Astrocyte (in vitro differentiated cells and primary cell): ENCODE measurements around the gene RFTN1.

Experiments used
- EZH2 ChIP-seq: IDR thresholded peaks from 2 replicates; pipeline ENCODE4 v1.6.1; 2012; ENCODE audit warnings: mild to moderate bottlenecking, low read length, inconsistent platforms; ENCODE audit not compliant: insufficient read depth
- TF ChIP-seq, protein P1 (sequence below): IDR thresholded peaks from 2 replicates; pipeline ENCODE4 v1.5.1; 2011; ENCODE audit warnings: low read depth, mild to moderate bottlenecking, inconsistent platforms, low read length, moderate library complexity; ENCODE audit not compliant: insufficient read depth

DNA sequence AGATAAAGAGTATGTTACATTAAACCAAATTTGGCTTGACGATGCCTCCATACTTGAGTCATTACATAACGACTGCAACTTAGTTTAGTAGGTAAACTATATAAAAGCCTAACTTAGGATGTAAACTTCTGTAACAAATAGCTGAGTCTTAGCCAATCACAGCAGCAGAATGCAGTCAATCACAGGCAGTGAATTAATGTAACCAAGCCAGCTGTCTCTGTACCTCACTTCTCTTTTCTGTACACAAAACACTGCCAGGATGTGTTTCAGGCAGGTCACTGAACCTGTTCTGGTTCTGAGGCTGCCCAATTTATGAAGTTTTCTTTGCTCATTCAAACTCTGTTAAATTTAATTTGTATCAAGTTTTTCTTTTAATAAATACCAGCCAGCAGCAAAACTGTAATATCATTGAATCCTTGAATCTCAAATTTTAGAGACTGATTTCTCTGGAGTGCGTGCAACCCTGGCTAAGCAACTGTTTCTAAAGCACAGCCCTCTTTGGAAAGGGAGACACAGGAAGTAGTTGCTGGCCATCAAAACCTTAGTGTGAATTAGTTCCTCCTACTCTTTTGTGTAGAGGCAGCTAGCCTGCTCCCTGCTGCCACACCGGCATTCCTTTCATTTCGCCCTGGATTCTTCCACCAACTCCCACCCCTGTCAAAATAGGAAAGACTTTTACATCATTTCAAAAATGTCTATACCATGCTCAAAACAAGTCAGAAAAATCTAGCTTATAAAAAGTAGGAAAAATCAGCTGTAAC is 15.2 kb downstream of the RFTN1 start:
- TF ChIP-seq, protein P1, sequence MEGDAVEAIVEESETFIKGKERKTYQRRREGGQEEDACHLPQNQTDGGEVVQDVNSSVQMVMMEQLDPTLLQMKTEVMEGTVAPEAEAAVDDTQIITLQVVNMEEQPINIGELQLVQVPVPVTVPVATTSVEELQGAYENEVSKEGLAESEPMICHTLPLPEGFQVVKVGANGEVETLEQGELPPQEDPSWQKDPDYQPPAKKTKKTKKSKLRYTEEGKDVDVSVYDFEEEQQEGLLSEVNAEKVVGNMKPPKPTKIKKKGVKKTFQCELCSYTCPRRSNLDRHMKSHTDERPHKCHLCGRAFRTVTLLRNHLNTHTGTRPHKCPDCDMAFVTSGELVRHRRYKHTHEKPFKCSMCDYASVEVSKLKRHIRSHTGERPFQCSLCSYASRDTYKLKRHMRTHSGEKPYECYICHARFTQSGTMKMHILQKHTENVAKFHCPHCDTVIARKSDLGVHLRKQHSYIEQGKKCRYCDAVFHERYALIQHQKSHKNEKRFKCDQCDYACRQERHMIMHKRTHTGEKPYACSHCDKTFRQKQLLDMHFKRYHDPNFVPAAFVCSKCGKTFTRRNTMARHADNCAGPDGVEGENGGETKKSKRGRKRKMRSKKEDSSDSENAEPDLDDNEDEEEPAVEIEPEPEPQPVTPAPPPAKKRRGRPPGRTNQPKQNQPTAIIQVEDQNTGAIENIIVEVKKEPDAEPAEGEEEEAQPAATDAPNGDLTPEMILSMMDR, result no peak
- no peak for TF ChIP-seq EZH2
